Tibial artery (tissue), 4 donors: ENCODE results near the gene SEMA5B.

Experiments
- DNase-seq, 2 donors: peaks; one replicate each; pipeline ENCODE4 v3.0.0-alpha.2; 2019
- H3K27ac ChIP-seq, 2 donors: fragments of 200-600 bp; sonication (generic) in 1 of 2; 1 replicate in 1 of 2; 2 replicates in 1 of 2; pipeline ENCODE4 v1.5.1; 2018 to 2019; ENCODE audit warnings: mild to moderate bottlenecking in 1 of 2
- H3K27me3 ChIP-seq, 2 donors: fragments of 200-600 bp; sonication (generic) in 1 of 2; one replicate each; pipeline versions ENCODE4 v1.5.1 to v1.6.0; 2016 to 2019
- H3K36me3 ChIP-seq, 3 donors: fragments of 200-600 bp; sonication (generic) in 2 of 3; one replicate each; pipeline ENCODE4 v1.5.1; 2016 to 2019; ENCODE audit warnings: mild to moderate bottlenecking in 2 of 3
- H3K4me1 ChIP-seq, 4 donors: fragments of 200-600 bp; sonication (generic) in 2 of 4; 1 replicate in 3 of 4; 2 replicates in 1 of 4; pipeline ENCODE4 v1.5.1; 2016 to 2019
- H3K4me3 ChIP-seq, 2 donors: fragments of 200-600 bp; sonication (generic) in 1 of 2; 1 replicate in 1 of 2; 2 replicates in 1 of 2; pipeline ENCODE4 v1.5.1; 2018 to 2019; ENCODE audit warnings: mild to moderate bottlenecking in 2 of 2
- H3K9me3 ChIP-seq, 3 donors: fragments of 200-600 bp; sonication (generic) in 1 of 3; one replicate each; pipeline ENCODE4 v1.5.1; 2016 to 2019
- CTCF ChIP-seq, 2 experiments: fragments of 200-600 bp in 1 of 2; fragments of 450-650 bp in 1 of 2; IDR thresholded peaks; one replicate each; pipeline ENCODE4 v1.5.1; 2017 to 2019; ENCODE audit warnings: antibody characterized with exemption in 2 of 2, mild to moderate bottlenecking in 1 of 2, moderate library complexity in 1 of 2
- intact Hi-C: fragments of 100-400 bp; cut with DNase I; formaldehyde crosslinking; loops from one replicate; pipeline ENCODE4 v1.15.0; 2023; ENCODE audit warnings: low total_unique reads

Gene SEMA5B

GRCh38 chr3:123072152-123072551 lies 44.6 kb upstream of the SEMA5B start:
- no peaks in the 10 kb centered on the region for H3K36me3 ChIP-seq
- H3K4me3 ChIP-seq: no peak overlapping the region
- DNase-seq: peak; percentile 52 to 82
- H3K9me3 ChIP-seq: no peaks in the 10 kb centered on the region
- peak overlapping the region; percentile 52 to 54 for H3K27ac ChIP-seq
- no peak for TF ChIP-seq CTCF (IDR thresholded peaks at IDR 0.05)
- no peaks in the 10 kb centered on the region for H3K27me3 ChIP-seq
- intact Hi-C loops: no loop called here
- peaks cover 0 to 62% (median 42%) of the 10 kb centered on the region in 4 donors for H3K4me1 ChIP-seq

- peak overlapping the region; percentile 52 to 54 for H3K27ac ChIP-seq
- no peaks in the 10 kb centered on the region for H3K27me3 ChIP-seq
- no peak for TF ChIP-seq CTCF (IDR thresholded peaks at IDR 0.05)
- no peak overlapping the region for H3K4me3 ChIP-seq
- H3K9me3 ChIP-seq: no peaks in the 10 kb centered on the region
- H3K36me3 ChIP-seq: no peaks in the 10 kb centered on the region
- DNase-seq: no peak
- intact Hi-C loops: no loop called here
- H3K4me1 ChIP-seq: peaks cover 0 to 57% (median 36%) of the 10 kb centered on the region in 4 donors
Measured at GRCh38 chr3:123071581-123071980, 44.0 kb upstream of the SEMA5B start.

GRCh38 chr3:123071146-123071545 lies 43.6 kb upstream of the SEMA5B start:
- intact Hi-C loops: no loop called here
- Histone ChIP-seq H3K4me3 (no peak overlapping the region), H3K27me3 (no peaks in the 10 kb centered on the region), H3K27ac (peak overlapping the region; percentile 52 to 54), H3K4me1 (peaks cover 0 to 55% (median 33%) of the 10 kb centered on the region in 4 donors), H3K9me3 (no peaks in the 10 kb centered on the region), H3K36me3 (no peaks in the 10 kb centered on the region)
- DNase-seq: no peak
- TF ChIP-seq CTCF (IDR thresholded peaks at IDR 0.05): no peak

- peak overlapping the region in 1 of 2 donors; percentile 52 for H3K27ac ChIP-seq
- no peaks in the 10 kb centered on the region for H3K27me3 ChIP-seq
- no peaks in the 10 kb centered on the region for H3K36me3 ChIP-seq
- no peaks in the 10 kb centered on the region for H3K9me3 ChIP-seq
- no peak overlapping the region for H3K4me3 ChIP-seq
- no peak for DNase-seq
- TF ChIP-seq CTCF (IDR thresholded peaks at IDR 0.05): no peak
- intact Hi-C loops: no loop called here
- peaks cover 0 to 50% (median 33%) of the 10 kb centered on the region in 4 donors for H3K4me1 ChIP-seq
Measured at GRCh38 chr3:123070510-123070909, 42.9 kb upstream of the SEMA5B start.

GRCh38 chr3:123068601-123069381 lies 41.2 kb upstream of the SEMA5B start:
- Histone ChIP-seq H3K4me1 (peaks cover 0 to 50% (median 33%) of the 10 kb centered on the region in 4 donors), H3K9me3 (no peaks in the 10 kb centered on the region), H3K36me3 (no peaks in the 10 kb centered on the region), H3K4me3 (peak overlapping the region; percentile 80), H3K27me3 (no peaks in the 10 kb centered on the region), H3K27ac (peak overlapping the region; percentile 71 to 82)
- intact Hi-C loops: no loop called here
- no peak for TF ChIP-seq CTCF (IDR thresholded peaks at IDR 0.05)
- DNase-seq: no peak
